Activated T-helper 1 cell treated with anti-CD3 and anti-CD28 coated beads, Interleukin-2, amount 50 U/mL, for 16 hours (primary cell): ENCODE measurements around the gene MAP3K7CL.
"Not testable (repeated sequence)": the region's sequence is repeated elsewhere in the genome, so short reads cannot be mapped to it uniquely, and the experiment has no call there.

Experiments
- DNase-seq, 2 donors: peaks; one replicate each; pipeline ENCODE4 v3.0.0-alpha.2; 2020; ENCODE audit warnings: low read depth in 1 of 2, low spot score in 1 of 2

The MAP3K7CL gene

GRCh38 chr21:29166853-29167252 is 36.4 kb downstream of the MAP3K7CL start:
- DNase-seq, result no peak

- DNase-seq, result not testable (repeated sequence)
Measured at GRCh38 chr21:29167481-29167880, 37.0 kb downstream of the MAP3K7CL start.

DNA sequence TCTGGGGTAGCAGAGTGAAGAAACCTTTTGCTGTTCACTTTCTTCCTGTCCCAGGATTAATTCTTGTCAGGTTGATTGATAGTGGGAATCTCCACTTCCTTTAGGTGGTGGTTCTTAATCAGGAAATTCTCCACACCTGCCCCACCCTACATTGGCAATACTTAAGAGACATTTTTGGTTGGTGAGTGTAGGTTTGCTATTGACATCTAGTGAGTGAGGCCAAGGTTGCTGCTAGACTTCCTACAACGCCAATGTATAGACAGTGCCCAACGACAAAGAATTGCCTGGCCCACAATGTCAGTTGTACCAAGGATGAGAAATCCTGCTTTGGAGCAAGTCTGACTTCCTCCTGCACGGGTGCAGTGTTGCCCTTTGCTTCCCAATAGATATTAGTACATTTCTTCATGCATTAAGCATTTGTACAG is 38.5 kb downstream of the MAP3K7CL start:
- DNase-seq, result no peak

- no peak for DNase-seq
Measured at GRCh38 chr21:29170944-29171343, 40.5 kb downstream of the MAP3K7CL start.

GRCh38 chr21:29172282-29172681 is 41.8 kb downstream of the MAP3K7CL start:
- DNase-seq, result no peak

DNA sequence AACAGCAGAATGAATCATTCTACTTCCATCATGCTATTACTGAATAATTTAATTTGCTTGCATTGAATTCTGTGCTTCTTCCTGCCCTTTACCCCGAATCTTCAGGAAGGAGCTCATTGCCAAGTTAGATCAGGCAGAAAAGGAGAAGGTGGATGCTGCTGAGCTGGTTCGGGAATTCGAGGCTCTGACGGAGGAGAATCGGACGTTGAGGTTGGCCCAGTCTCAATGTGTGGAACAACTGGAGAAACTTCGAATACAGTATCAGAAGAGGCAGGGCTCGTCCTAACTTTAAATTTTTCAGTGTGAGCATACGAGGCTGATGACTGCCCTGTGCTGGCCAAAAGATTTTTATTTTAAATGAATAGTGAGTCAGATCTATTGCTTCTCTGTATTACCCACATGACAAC is 44.2 kb downstream of the MAP3K7CL start:
- no peak for DNase-seq

DNA sequence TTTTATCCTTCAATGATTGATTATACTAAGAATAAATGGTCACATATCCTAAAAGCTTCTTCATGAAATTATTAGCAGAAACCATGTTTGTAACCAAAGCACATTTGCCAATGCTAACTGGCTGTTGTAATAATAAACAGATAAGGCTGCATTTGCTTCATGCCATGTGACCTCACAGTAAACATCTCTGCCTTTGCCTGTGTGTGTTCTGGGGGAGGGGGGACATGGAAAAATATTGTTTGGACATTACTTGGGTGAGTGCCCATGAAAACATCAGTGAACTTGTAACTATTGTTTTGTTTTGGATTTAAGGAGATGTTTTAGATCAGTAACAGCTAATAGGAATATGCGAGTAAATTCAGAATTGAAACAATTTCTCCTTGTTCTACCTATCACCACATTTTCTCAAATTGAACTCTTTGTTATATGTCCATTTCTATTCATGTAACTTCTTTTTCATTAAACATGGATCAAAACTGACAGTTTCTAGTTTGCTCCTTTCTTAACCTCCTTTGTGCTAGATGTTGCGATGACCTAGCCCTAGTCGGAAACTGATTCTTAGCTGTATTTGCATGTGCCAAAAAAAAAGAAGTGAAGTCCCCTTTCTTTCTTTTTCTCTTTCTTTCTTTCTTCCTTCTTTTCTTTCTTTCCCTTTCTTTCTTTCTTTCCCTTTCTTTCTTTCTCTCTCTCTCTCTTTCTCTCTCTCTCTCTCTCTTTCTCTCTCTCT is 45.1 kb downstream of the MAP3K7CL start:
- DNase-seq, result no peak

DNA sequence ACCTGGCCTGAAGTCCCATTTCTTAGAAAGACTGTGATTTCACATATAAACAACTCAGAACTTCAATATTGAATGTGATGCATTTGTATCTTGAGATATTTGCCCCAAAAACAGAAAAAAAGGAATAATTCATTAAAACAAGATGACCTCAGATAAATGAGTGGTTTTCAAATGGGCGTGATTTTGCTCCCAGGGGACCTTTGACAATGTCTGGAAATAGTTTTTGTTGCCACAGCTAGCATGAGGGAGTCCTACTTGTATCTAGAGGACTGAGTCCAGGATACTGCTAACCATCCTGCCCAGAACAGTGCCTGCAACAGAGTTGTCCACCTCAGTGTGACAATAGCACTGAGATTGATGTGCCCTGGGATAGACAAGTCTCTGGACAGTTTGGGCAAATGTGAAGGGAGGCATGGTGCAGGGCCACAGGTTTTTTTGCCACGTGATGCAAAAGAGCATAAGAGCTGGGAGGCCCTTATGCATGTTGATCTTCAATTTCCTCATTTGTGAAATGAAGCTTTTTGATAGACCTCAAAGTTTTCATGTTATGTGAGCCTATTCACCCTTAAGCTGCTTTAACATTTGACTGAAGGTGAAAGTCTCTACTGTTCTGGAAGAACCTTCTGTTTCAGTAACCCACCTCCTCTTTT is 46.2 kb downstream of the MAP3K7CL start:
- no peak for DNase-seq

- DNase-seq, result no peak
Measured at GRCh38 chr21:29177800-29178199, 47.4 kb downstream of the MAP3K7CL start.

DNA sequence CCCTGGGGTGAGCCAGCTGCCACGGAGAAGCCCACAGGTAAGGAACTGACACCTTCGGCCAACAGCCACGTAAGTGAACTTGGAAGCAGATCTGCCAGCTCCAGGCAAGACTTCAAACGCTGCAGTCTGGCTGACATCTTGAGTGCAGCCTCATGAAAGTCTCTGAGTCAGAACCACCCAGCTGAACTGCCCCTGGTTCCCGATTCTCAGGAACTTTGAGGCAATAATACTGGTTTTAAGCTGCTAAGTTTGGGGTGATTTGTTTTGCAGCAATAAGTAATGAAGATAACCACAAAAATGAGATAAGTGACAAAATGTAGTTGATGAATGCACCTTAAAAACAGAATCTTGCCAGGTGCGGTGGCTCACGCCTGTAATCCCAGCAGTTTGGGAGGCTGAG is 48.5 kb downstream of the MAP3K7CL start:
- DNase-seq, result no peak

GRCh38 chr21:29179503-29179902 is 49.1 kb downstream of the MAP3K7CL start:
- no peak for DNase-seq

- DNase-seq, result no peak
Measured at GRCh38 chr21:29181799-29182470, 51.5 kb downstream of the MAP3K7CL start.

DNA sequence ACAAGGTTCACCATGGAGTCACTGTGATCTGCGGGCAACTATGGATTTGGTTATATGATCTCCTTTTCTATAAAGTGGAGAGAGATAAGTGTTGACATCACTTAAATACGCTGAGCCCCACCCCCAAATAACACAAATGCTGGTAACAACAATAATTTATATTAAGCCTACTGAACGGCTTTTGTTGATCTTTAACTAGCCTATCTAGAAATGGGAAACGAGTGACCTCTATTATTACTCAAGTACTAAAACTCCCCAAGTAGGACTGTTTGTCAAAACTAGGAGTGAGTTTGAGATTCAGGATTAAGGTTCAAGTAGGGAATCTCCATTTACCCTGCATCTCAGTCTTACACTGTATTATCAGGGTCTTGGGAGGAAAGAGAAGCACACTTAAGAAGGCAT is 52.2 kb downstream of the MAP3K7CL start:
- DNase-seq, result no peak

DNA sequence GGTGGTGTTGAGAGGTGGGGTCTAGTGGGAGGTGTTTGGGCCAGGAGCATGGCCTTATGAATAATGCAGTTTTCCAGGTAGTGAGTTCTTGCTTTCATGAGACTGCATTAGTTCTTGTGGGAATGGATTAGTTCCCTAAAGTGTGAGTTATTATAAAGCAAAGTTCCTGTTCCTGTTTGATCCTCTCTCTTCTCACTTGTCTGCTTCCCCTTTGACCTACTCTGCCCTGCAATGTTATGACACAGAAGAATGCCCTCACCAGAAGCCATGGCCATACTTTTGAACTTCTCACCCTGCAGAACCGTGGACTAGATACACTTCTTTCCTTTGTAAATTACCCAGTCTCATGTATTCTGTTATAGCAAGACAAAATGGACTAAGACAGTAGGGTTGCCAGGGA is 53.6 kb downstream of the MAP3K7CL start:
- DNase-seq, result no peak

DNA sequence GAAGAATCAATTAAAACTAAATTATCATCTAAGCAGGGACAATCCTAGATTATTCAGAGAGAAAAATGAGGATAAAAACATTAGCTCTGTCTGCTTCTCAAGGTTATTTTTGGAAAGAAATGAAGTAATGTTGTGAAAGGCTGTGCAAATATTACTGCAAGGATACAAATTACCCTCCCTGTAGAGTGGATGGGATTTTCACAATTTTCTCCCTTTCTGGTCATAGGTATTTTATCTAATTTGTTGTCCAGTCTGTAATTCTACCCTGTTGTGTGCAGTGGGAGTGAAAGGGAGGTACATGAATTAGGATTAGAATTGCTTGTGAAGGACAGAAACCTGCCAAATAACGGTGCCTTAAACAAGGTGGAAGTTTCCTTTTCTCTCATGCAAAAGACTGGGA is 54.7 kb downstream of the MAP3K7CL start:
- DNase-seq, result no peak

- DNase-seq, result no peak
Measured at GRCh38 chr21:29185633-29186032, 55.2 kb downstream of the MAP3K7CL start.

DNA sequence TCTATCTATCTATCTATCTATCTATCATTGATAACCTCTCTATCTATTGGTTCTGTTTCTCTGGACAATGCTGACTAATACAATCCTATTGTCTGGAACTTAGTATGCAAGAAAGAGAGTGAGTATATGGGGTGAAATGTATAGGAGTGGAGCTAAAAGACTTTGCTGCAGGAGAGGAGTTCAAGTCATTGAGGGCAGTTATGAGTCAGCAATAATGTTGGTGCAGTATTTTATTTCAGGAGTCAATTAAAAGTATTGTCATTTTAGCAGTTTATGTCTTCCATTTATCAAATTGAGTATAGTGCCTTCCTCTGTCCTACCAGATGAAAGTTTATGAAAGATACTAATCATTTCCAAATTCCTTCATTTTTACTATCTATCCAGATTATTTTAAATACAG is 55.8 kb downstream of the MAP3K7CL start:
- no peak for DNase-seq

- no peak for DNase-seq
Measured at GRCh38 chr21:29187944-29188343, 57.5 kb downstream of the MAP3K7CL start.

DNA sequence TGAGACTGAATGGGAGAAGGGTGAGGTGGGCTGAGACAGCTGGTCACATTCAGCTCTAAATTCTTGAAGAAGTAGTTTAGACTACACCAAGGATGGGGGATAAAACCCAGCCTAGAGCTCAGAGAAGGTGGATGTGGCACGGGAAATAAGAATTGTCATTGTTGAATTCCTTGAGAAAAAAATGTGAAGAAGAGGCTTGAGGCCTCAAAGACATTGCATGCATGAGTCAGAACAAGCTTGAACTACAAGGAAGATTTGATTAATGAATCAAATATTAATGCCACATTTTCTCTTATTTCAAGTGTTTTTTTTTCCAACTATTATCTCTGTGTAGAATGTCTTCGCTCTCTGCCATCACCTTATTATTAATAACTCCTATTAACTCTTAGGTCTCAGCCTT is 58.9 kb downstream of the MAP3K7CL start:
- no peak for DNase-seq

DNA sequence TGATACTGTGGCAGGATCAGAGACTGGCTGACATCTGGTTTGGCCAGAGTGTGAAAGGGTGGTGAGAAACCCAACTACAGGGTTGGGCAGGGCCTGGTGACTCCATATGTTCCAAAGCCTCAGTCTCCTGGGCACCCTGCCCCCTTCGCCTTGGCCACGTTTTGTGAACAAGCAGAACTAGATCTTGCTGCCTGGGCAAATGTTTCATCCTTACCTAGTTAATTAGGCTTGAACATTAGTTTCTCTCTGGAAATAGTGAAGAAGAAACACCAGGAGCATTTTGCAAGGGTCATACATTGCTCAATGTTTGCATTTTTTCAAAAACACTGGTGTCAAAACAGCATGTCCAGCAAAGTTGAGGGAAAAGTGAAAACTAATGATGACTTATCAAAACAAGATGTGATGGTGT is 60.5 kb downstream of the MAP3K7CL start:
- DNase-seq, result no peak

- no peak for DNase-seq
Measured at GRCh38 chr21:29193072-29193471, 62.6 kb downstream of the MAP3K7CL start.

DNA sequence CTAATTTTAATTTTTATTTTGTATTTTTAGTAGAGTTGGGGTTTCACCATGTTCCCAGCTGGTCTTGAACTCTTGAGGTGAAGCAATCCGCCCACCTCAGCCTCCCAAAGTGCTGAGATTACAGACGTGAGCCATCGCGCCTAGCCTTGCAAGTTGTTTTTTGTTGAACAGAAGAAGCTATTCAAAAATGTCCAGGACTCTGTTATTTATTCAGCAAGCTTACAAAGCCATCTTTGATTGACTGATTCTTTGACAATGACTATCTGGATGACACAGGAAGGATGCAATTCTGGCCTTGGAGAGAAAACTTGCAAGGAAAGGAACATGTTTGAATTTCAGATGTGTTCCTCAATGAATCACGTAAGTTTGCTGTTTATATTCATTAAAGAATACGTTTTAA is 63.5 kb downstream of the MAP3K7CL start:
- DNase-seq, result no peak
